ENCODE results near the gene PKN1. TPM values are rescaled to one million over a fixed set of nuclear protein-coding genes. Genes with fewer than 3 reads are reported as not detected.
A peak's percentile ranks its signal among the peaks of the same experiment; 100 is the strongest.

The PKN1 gene
- total and polyA plus RNA-seq, 2 of the 13 experiments (the other 11 are each of a cell fraction or from before 2014, with no cell fraction given): 45.7 to 54.5 TPM

GRCh38 chr19:14419106-14419813 is 13.8 kb upstream of the PKN1 start, which contains the start of gene DDX39A (continued):
- TF ChIP-seq ZNF24 (IDR thresholded peaks at IDR 0.05): no peak
- peak; percentile 43 for TF ChIP-seq TEAD3 (CRISPR knock-in tag; optimal IDR thresholded peaks at IDR 0.05; ENCODE audit: borderline replicate concordance)
- no peak for TF ChIP-seq HOXD1 (CRISPR knock-in tag; IDR thresholded peaks at IDR 0.05)
- peak; percentile 62; the same call in 1 of the 2 replicates for TF ChIP-seq DMAP1 (CRISPR knock-in tag; IDR thresholded peaks at IDR 0.05)
- TF ChIP-seq ZNF800 (CRISPR knock-in tag; IDR thresholded peaks at IDR 0.05): peak; percentile 4; the same call in 1 of the 2 replicates
- peak; percentile 73; the same call in 1 of the 2 replicates for TF ChIP-seq ZNF564 (CRISPR knock-in tag; IDR thresholded peaks at IDR 0.05)
- TF ChIP-seq NBN (conservative IDR thresholded peaks at IDR 0.05): no peak
- TF ChIP-seq ZNF343 (CRISPR knock-in tag; IDR thresholded peaks at IDR 0.05): no peak
- no peak for TF ChIP-seq ZFP36 (IDR thresholded peaks at IDR 0.05; ENCODE audit: borderline replicate concordance, low read depth, low read length, partially characterized antibody)
- TF ChIP-seq ZFYVE20 (CRISPR knock-in tag; IDR thresholded peaks at IDR 0.05; ENCODE audit: borderline replicate concordance, low read depth): no peak
- TF ChIP-seq ZNF577 (CRISPR knock-in tag; IDR thresholded peaks at IDR 0.05; ENCODE audit: borderline replicate concordance, low read depth): peak; percentile 51; the same call in 1 of the 2 replicates
- TF ChIP-seq, protein P1, sequence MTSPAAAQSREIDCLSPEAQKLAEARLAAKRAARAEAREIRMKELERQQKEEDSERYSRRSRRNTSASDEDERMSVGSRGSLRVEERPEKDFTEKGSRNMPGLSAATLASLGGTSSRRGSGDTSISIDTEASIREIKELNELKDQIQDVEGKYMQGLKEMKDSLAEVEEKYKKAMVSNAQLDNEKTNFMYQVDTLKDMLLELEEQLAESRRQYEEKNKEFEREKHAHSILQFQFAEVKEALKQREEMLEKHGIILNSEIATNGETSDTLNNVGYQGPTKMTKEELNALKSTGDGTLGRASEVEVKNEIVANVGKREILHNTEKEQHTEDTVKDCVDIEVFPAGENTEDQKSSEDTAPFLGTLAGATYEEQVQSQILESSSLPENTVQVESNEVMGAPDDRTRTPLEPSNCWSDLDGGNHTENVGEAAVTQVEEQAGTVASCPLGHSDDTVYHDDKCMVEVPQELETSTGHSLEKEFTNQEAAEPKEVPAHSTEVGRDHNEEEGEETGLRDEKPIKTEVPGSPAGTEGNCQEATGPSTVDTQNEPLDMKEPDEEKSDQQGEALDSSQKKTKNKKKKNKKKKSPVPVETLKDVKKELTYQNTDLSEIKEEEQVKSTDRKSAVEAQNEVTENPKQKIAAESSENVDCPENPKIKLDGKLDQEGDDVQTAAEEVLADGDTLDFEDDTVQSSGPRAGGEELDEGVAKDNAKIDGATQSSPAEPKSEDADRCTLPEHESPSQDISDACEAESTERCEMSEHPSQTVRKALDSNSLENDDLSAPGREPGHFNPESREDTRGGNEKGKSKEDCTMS (CRISPR knock-in tag; conservative IDR thresholded peaks at IDR 0.05): 0 out of 2 replicates have a peak, but pooled peaks have one; percentile 53
- no peak for TF ChIP-seq XBP1 (CRISPR knock-in tag; IDR thresholded peaks at IDR 0.05)
- TF ChIP-seq ZNF784 (CRISPR knock-in tag; IDR thresholded peaks at IDR 0.05; ENCODE audit: borderline replicate concordance): no peak
- TF ChIP-seq YY1 (IDR thresholded peaks at IDR 0.05; ENCODE audit: insufficient read depth, insufficient replicate concordance, low read depth, low read length): peak; percentile 94
- no peak for TF ChIP-seq ZSCAN22 (CRISPR knock-in tag; IDR thresholded peaks at IDR 0.05)
- 0 out of 2 replicates have a peak, but pooled peaks have one; percentile 70 for TF ChIP-seq ZNF790 (CRISPR knock-in tag; IDR thresholded peaks at IDR 0.05; ENCODE audit: borderline replicate concordance)
- no peak for TF ChIP-seq TCF7 (IDR thresholded peaks at IDR 0.05; ENCODE audit: low read depth)
- TF ChIP-seq CCDC6 (CRISPR knock-in tag; IDR thresholded peaks at IDR 0.05): peak; percentile 23; the same call in 1 of the 2 replicates
- TF ChIP-seq ZNF550 (CRISPR knock-in tag; IDR thresholded peaks at IDR 0.05; ENCODE audit: borderline replicate concordance): no peak
- TF ChIP-seq MLXIP (CRISPR knock-in tag; IDR thresholded peaks at IDR 0.05; ENCODE audit: borderline replicate concordance): no peak
- peak; percentile 31; the same call in 1 of the 2 replicates for TF ChIP-seq CBFB (CRISPR knock-in tag; IDR thresholded peaks at IDR 0.05)

Data from HepG2 (cell line).